GM12873 (cell line): ENCODE data around the gene LRP2.

Source experiments
- TF ChIP-seq, protein P1 (sequence below): IDR thresholded peaks from 2 replicates; pipeline ENCODE4 v1.5.1; 2012; ENCODE audit warnings: low read depth, mild to moderate bottlenecking, moderate library complexity, low read length, control low read depth; ENCODE audit not compliant: insufficient read depth; ENCODE audit errors: missing control alignments

The LRP2 gene

GRCh38 chr2:169345486-169346437 lies 16.6 kb downstream of the LRP2 start:
- TF ChIP-seq, protein P1, sequence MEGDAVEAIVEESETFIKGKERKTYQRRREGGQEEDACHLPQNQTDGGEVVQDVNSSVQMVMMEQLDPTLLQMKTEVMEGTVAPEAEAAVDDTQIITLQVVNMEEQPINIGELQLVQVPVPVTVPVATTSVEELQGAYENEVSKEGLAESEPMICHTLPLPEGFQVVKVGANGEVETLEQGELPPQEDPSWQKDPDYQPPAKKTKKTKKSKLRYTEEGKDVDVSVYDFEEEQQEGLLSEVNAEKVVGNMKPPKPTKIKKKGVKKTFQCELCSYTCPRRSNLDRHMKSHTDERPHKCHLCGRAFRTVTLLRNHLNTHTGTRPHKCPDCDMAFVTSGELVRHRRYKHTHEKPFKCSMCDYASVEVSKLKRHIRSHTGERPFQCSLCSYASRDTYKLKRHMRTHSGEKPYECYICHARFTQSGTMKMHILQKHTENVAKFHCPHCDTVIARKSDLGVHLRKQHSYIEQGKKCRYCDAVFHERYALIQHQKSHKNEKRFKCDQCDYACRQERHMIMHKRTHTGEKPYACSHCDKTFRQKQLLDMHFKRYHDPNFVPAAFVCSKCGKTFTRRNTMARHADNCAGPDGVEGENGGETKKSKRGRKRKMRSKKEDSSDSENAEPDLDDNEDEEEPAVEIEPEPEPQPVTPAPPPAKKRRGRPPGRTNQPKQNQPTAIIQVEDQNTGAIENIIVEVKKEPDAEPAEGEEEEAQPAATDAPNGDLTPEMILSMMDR: no peak

- TF ChIP-seq, protein P1: no peak
Observed at GRCh38 chr2:169344736-169345485, 17.4 kb downstream of the LRP2 start.

DNA sequence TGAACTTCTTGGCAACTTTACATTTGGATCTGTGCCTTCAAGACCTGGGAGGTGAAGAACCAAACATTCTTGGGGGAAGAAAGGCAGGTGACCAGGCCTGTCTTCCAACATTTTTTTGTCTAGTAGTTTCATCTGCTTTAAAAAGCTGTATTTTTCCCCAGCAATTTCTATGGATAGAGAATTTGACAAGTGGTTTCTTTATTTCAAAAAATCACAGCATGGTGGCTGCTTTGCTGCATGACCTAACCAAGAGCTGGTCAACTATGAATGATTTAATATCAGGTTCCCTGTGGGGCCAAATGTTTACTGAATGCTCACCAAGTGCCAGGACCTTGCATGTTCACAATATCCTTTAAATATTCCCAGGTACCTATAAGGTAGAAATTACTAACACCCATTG lies 19.1 kb downstream of the LRP2 start:
- TF ChIP-seq, protein P1: no peak

DNA sequence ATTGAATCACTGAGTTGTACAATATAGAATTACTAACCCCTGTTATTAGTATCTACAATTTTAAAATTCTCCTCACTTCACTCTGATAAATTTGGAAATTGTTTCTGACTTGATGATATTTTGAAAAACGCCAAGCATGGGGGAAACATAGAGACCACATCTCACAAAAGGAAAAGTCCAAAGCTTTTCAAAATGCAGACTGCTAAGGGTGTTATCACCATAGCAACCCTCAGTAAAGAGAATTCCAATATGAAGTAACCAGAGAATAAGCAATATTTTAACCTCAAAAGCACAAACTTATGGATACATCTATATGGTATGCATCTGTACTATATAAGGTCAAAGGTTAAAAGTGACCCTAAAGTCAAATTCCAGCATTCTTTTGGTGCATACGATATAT lies 22.7 kb downstream of the LRP2 start:
- TF ChIP-seq, protein P1: no peak

GRCh38 chr2:169336695-169337094 lies 25.6 kb downstream of the LRP2 start:
- TF ChIP-seq, protein P1: no peak

DNA sequence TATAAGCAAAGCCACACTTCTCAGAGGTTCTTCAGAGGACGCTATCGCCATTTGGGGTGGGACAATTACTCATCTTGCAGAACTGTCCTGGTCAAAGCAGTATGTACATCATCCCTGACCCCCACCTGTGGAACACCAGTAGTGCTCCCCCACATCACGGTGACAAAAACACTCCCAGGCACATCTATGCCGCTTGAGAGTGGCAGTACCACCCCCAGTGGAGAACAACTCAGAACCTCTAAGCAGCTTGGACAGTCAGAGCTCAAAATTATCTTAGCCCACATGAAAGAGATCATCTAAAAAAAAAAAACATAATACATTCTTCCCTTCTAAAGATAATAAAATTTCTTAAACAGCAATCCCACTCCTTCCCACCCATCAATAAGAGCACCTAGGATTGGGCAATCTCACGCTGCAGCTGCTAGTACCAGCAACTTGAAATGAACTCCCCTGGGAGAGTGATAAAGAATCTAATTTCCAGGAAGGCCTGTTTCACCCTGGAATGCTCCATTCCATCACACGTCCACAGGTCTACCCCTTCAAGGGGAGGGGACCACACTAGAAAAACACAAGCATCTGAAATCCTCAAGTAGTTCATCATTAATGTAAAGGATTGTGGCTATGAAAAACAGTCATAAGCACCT lies 31.7 kb downstream of the LRP2 start:
- TF ChIP-seq, protein P1: no peak
